Skeletal muscle satellite cell (primary cell): ENCODE data around the gene UBAC2.

Experiments used
- H3K27me3 ChIP-seq: 2 replicates; pipeline ENCODE4 v1.7.0; 2013; ENCODE audit warnings: low read length; ENCODE audit not compliant: control insufficient read depth, insufficient read depth
- H3K36me3 ChIP-seq: 2 replicates; pipeline ENCODE4 v1.7.0; 2013; ENCODE audit warnings: mild to moderate bottlenecking, control low read depth, low read length; ENCODE audit not compliant: insufficient read depth
- H3K4me1 ChIP-seq: 2 replicates; pipeline ENCODE4 v1.7.0; 2013; ENCODE audit warnings: low read length; ENCODE audit not compliant: control insufficient read depth, insufficient read depth
- H3K4me2 ChIP-seq: 2 replicates; pipeline ENCODE4 v1.7.0; 2013; ENCODE audit warnings: mild to moderate bottlenecking, low read length
- H3K4me3 ChIP-seq: 2 replicates; pipeline ENCODE4 v1.7.0; 2013; ENCODE audit warnings: low read length
- H3K9ac ChIP-seq: 2 replicates; pipeline ENCODE4 v1.7.0; 2013; ENCODE audit warnings: mild to moderate bottlenecking, low read depth, low read length, moderate library complexity
- H3K9me3 ChIP-seq: replicated peaks from 2 replicates; pipeline ENCODE4 v1.7.0; 2013; ENCODE audit warnings: mild to moderate bottlenecking, control low read depth, low read length

UBAC2 gene

GRCh38 chr13:99218545-99218944 lies 17.9 kb downstream of the UBAC2 start:
- H3K27me3 ChIP-seq = no peaks in the 10 kb centered on the region
- H3K4me1 ChIP-seq = no peaks in the 10 kb centered on the region
- H3K4me3 ChIP-seq = no peak overlapping the region
- H3K9me3 ChIP-seq = no peaks in the 10 kb centered on the region
- no peak overlapping the region for H3K9ac ChIP-seq
- no peak overlapping the region for H3K4me2 ChIP-seq
- no peaks in the 10 kb centered on the region for H3K36me3 ChIP-seq

GRCh38 chr13:99218969-99219368 lies 18.3 kb downstream of the UBAC2 start:
- H3K4me2 ChIP-seq = no peak overlapping the region
- H3K9ac ChIP-seq = no peak overlapping the region
- no peaks in the 10 kb centered on the region for H3K9me3 ChIP-seq
- no peaks in the 10 kb centered on the region for H3K27me3 ChIP-seq
- no peaks in the 10 kb centered on the region for H3K36me3 ChIP-seq
- no peaks in the 10 kb centered on the region for H3K4me1 ChIP-seq
- no peak overlapping the region for H3K4me3 ChIP-seq

GRCh38 chr13:99220199-99220935 lies 19.7 kb downstream of the UBAC2 start:
- no peaks in the 10 kb centered on the region for H3K27me3 ChIP-seq
- H3K36me3 ChIP-seq = no peaks in the 10 kb centered on the region
- no peaks in the 10 kb centered on the region for H3K9me3 ChIP-seq
- H3K9ac ChIP-seq = no peak overlapping the region
- no peaks in the 10 kb centered on the region for H3K4me1 ChIP-seq
- H3K4me3 ChIP-seq = no peak overlapping the region
- no peak overlapping the region for H3K4me2 ChIP-seq

GRCh38 chr13:99221567-99222239 lies 21.0 kb downstream of the UBAC2 start:
- Histone ChIP-seq H3K4me2 (no peak overlapping the region), H3K9me3 (no peaks in the 10 kb centered on the region), H3K4me3 (no peak overlapping the region), H3K4me1 (no peaks in the 10 kb centered on the region), H3K36me3 (no peaks in the 10 kb centered on the region), H3K9ac (no peak overlapping the region), H3K27me3 (no peaks in the 10 kb centered on the region)

- Histone ChIP-seq H3K36me3 (no peaks in the 10 kb centered on the region), H3K4me1 (peaks cover 10% of the 10 kb centered on the region), H3K4me3 (no peak overlapping the region), H3K9ac (no peak overlapping the region), H3K9me3 (no peaks in the 10 kb centered on the region), H3K4me2 (no peak overlapping the region), H3K27me3 (no peaks in the 10 kb centered on the region)
Measured at GRCh38 chr13:99223587-99223986, 22.9 kb downstream of the UBAC2 start.

- Histone ChIP-seq H3K9ac (no peak overlapping the region), H3K9me3 (no peaks in the 10 kb centered on the region), H3K4me3 (no peak overlapping the region), H3K27me3 (no peaks in the 10 kb centered on the region), H3K36me3 (no peaks in the 10 kb centered on the region), H3K4me1 (peaks cover 15% of the 10 kb centered on the region), H3K4me2 (no peak overlapping the region)
Measured at GRCh38 chr13:99224021-99224420, 23.4 kb downstream of the UBAC2 start.

GRCh38 chr13:99225078-99225477 lies 24.4 kb downstream of the UBAC2 start:
- Histone ChIP-seq H3K36me3 (no peaks in the 10 kb centered on the region), H3K9ac (no peak overlapping the region), H3K27me3 (no peaks in the 10 kb centered on the region), H3K4me2 (no peak overlapping the region), H3K4me3 (no peak overlapping the region), H3K4me1 (peaks cover 20% of the 10 kb centered on the region), H3K9me3 (no peaks in the 10 kb centered on the region)

- Histone ChIP-seq H3K9ac (no peak overlapping the region), H3K4me1 (peaks cover 20% of the 10 kb centered on the region), H3K4me2 (no peak overlapping the region), H3K4me3 (no peak overlapping the region), H3K36me3 (no peaks in the 10 kb centered on the region), H3K9me3 (no peaks in the 10 kb centered on the region), H3K27me3 (no peaks in the 10 kb centered on the region)
Measured at GRCh38 chr13:99226513-99226912, 25.9 kb downstream of the UBAC2 start.

GRCh38 chr13:99227331-99227900 lies 26.8 kb downstream of the UBAC2 start:
- Histone ChIP-seq H3K4me1 (peaks cover 20% of the 10 kb centered on the region), H3K9ac (no peak overlapping the region)

GRCh38 chr13:99227909-99228688 lies 27.4 kb downstream of the UBAC2 start:
- no peak overlapping the region for H3K4me2 ChIP-seq
- H3K4me1 ChIP-seq = peaks cover 20% of the 10 kb centered on the region
- no peaks in the 10 kb centered on the region for H3K27me3 ChIP-seq
- no peak overlapping the region for H3K4me3 ChIP-seq
- H3K9me3 ChIP-seq = no peaks in the 10 kb centered on the region
- H3K9ac ChIP-seq = no peak overlapping the region
- no peaks in the 10 kb centered on the region for H3K36me3 ChIP-seq

More at GRCh38 chr13:99227331-99227900, 26.8 kb downstream of the UBAC2 start:
- H3K9me3 ChIP-seq = no peaks in the 10 kb centered on the region
- no peaks in the 10 kb centered on the region for H3K27me3 ChIP-seq
- no peak overlapping the region for H3K4me2 ChIP-seq
- no peaks in the 10 kb centered on the region for H3K36me3 ChIP-seq
- H3K4me3 ChIP-seq = no peak overlapping the region
